H1 (cell line): ENCODE data around the gene UVRAG. TPM values are rescaled to one million over a fixed set of nuclear protein-coding genes. Genes with fewer than 3 reads are reported as not detected.

Source experiments
- ATF2 ChIP-seq: IDR thresholded peaks from 2 replicates; pipeline ENCODE4 v1.6.1; 2012; ENCODE audit warnings: low read length, inconsistent platforms
- BRCA1 ChIP-seq: IDR thresholded peaks from 2 replicates; pipeline ENCODE4 v1.6.1; 2012; ENCODE audit warnings: low read depth, low read length, improper control_type of control experiment
- POLR2A ChIP-seq, 2 experiments: IDR thresholded peaks; 1 replicate in 1 of 2; 2 replicates in 1 of 2; pipeline ENCODE4 v1.6.1; 2011; ENCODE audit warnings: low read depth in 2 of 2, low read length in 2 of 2, mild to moderate bottlenecking in 2 of 2; ENCODE audit errors: control extremely low read depth in 1 of 2
- polyA plus RNA-seq, 7 experiments: library from polyadenylated mRNA; depleted of rRNA in 3 of 7; stranded (reverse) in 5 of 7; unstranded in 2 of 7; fragments of >200 nt in 5 of 7; fragments of 200-250 nt in 2 of 7; gene quantifications; 1 replicate in 5 of 7; 2 replicates in 1 of 7; 4 replicates in 1 of 7; pipeline versions ENCODE4 v1.2.1 to v1.2.3, GENCODE V29; 2011 to 2013; ENCODE audit warnings: missing spikeins in 2 of 7, mixed read lengths in 2 of 7
- total RNA-seq: library from RNA; stranded (reverse); fragmentation: NEBNext Ultra II Directional; extraction: Animal tissue kit (Norgen Biotek cat#: 25700); gene quantifications from 2 replicates; pipeline ENCODE4 v1.2.1, GENCODE V29; 2021

The UVRAG gene
- total and polyA plus RNA-seq, 2 of the 8 experiments (the other 6 are each of a cell fraction or from before 2014, with no cell fraction given): 5.5 to 14.7 TPM

GRCh38 chr11:76149713-76150112, 334.7 kb downstream of the UVRAG start (continued):
- TF ChIP-seq ATF2: no peak
- no peak for TF ChIP-seq POLR2A (IDR thresholded peaks at IDR 0.05; ENCODE audit: control extremely low read depth in 1 of 2, low read depth in 2 of 2, low read length in 2 of 2)
- TF ChIP-seq BRCA1: no peak
